CD4-positive, alpha-beta T cell treated with Interleukin-4 for 4 hours (primary cell): Measurements from ENCODE around the gene GALNT7.
"Not testable (repeated sequence)": the region's sequence is repeated elsewhere in the genome, so short reads cannot be mapped to it uniquely, and the experiment has no call there.

Experiments
- DNase-seq: peaks from one replicate; pipeline ENCODE4 v3.0.0-alpha.2; 2020

The GALNT7 gene

DNA sequence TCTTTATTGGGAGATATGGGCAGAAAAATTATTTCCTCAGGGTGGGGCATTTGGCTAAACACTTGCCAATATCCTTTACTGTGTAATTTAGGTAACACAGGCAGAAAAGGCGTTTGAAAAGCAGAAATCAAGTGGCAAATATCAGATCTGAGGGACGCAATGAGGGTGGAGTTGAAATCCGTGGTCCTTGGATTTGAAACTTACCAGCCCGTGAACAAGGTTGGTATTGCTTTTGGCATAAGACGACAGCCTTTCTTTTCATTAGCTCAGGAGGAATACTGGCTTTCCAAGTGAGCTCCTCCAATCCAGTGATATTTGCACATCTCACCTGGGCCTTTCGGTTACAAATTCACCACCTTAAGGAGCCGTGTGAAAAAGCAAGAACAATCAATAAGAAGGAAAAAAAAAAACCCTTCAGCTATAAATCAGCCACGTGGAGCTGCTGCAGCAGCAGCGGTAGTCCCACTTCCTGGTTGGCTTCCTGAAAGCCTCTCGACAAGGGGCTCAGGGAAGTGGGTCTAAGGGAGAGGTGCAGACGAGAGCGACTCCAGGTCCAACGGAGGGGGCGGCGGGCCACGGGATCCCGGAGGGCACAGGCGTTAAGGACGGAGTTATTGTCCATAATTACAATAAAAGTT is 734 bp upstream of the GALNT7 start:
- peak; percentile 23 for DNase-seq

DNA sequence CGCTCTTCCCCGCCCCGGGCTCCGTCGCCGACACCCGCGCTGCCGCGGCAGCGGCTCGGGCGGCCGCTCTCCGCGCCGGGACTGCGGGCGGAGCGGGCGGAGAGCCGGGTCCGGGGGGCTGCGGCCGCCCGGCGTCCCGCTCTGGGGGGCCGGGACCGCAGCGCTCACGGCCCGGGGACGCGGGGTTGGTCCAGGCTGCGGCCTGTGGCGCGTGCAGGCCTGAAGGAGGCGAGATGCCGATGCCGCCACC is 492 bp downstream of the GALNT7 start:
- DNase-seq = no peak

DNA sequence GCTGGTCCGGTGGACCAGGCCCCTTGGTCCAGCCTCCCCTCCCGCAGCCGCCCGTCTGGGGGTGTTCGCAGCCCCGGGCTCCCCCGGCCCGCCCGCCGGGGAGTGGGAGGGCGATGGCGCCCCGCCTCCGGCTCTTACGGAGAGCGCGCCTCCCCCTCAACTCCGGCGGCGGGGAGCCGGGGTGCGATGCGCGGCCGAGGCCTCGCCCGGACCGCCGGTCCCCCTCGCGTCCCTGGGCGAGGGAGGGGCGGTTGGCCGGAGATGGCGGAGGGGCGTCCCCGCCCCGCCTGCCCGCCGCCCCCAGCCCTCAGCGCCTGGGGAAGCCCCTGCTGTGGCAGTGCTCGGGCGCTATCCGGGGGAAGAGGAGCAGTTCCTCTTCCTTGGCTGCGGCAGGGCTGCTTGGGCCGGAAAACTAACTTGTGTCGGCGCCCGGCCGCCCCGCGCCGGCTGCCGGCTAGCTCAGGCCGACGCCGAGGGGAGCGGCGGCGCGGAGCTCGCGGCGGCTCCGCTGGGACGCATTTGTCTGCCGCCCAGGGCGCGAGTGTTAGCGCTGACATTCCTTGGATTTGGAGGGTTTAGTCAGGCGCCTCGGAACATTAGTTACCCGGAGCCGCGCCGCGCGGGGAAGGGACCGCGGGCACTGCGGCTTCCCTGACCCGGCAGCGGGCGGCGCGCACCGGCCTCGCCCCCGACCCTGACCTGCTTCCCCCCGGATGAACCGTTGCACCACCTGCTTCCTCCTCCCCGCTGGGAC is 994 bp downstream of the GALNT7 start:
- peak; percentile 53 for DNase-seq

DNA sequence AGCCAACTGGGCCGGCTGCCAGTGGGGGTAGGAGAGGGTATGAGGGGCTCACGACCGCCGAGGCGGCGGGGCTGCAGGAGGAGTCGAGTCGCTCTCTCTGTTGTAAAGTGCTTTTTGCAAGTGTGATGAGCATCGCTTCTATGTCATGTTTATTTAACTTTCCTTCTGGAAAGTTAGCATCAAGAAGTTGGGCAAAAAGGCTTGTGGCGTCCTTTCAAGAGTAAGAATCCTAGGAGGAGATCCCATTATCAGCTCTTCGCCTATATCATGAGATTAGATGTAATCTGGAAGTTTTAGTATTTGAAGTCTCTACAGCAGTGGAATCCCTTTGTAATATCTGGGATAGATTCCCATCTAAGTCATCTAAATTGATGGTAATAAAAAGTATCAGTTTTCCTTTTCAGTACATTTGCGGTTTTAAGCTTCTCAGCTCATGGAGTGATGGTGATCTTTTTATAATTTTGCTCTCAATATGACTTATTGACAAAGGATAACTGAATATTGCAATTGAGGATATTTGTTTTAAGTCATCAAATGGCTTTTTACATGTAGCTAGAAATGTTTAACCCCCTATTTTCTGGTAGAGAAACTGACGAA is 1.7 kb downstream of the GALNT7 start:
- DNase-seq = no peak

DNA sequence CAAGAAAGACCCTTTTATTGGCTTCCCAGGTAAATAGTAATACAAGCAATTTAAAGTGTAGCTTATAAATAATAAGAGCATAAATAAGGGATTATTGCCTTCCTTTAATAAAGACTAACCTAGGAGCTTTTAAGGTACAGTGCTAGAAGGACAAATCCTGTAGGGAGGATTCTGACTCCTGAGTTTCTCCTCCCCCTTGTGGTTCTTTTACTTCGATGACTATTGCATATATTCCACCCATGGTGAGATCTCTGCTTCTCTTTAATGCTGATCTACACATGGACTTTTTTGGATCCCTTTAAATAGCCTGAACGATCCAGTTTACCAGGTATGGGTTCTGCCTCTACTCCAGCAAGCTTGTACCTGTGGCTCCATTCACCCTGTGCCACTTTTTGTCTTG is 2.5 kb downstream of the GALNT7 start:
- DNase-seq = no peak

DNA sequence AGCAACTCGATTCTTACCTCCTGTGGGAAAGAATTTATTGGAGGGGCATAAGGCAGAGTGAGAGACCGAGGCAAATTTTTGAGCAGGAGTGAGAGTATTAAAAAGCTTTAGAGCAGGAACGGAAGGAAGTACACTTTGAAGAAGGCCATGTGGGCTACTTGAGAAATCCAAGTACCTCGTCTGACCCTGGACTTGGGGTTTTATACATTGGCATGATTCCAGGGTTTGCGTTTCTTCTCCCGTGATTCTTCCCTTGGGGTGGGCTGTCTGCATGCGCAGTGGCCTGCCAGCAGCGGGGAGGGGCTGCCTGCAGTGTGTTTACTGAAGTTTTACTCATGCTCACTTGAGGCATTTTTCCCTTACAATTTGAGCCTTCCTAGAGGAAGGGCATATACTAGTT is 3.4 kb downstream of the GALNT7 start:
- DNase-seq = no peak

DNA sequence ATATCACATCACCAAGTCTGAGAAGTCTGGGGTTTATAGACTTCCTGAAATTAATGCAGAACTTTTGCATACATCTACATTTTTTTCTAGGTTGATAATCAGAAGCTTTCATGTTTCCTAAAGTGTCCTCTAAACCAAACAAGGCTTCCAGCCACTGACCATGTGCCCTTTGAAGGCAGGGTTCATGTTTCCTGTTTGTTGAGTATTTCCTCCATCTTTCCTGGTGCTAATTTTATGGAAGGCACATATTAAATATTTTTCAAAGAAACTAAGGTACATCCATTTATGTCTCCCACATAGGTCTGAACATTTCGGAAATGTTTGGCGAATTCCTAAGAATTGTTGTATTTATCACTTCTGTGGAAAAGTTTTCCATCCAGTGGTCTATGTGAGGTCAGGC is 5.6 kb downstream of the GALNT7 start:
- DNase-seq = no peak

DNA sequence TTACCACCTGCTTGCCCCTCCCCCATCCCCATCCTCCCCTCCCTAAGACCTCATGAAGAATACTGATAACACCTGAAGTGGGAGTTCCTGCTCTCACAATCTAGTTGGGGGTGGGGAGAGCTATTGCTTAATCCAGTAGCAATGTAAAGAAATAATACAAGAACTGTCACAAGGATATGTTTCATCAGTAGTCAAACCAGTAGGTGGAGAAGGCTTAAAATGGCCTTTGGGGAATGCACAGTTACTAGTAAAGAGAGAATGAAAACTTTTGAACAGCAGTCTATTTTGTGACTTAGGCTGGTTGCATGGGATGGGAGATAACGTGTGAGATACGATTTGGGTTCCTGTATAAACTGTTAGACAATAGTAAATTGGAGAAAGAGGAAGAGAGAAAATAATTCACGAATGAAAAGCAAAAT is 6.0 kb downstream of the GALNT7 start:
- no peak for DNase-seq

DNA sequence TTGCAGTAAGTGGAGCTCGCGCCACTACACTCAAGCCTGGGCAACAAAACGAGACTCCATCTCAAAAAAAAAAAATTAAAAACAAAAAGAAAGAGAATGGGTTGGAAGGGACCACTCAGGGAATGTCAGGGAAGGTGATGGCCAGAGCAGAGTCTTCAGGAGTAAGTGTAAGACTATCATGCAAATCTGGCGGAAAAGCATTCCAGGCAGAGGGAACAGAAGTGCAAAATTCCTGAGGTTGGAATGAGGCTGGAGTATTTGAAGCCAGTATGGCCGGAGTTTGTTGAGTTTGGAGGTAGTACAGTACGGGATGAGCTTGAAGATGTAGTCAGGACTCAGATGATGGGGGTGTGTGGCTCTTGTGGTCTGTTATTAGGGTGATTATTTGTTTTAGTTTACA is 7.4 kb downstream of the GALNT7 start:
- no peak for DNase-seq

DNA sequence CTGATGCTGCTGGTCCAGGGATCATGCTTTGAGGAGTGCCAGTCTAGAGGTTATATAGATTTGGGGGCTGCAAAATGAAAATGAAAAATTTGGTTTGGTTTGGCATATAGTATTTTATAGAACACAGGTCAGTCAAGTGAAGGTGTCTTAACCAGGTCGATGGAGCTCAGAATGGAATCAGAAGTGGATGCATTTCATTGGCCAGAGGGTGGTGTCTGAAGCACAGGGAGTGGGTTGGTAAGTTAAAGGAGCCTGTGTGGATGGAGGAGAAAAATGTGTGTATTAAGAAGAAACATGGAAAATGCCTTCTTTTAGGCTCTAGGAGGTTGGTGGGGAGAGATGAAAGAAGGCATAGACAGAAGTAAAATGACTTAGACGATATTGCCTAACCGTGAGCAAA is 8.6 kb downstream of the GALNT7 start:
- no peak for DNase-seq

DNA sequence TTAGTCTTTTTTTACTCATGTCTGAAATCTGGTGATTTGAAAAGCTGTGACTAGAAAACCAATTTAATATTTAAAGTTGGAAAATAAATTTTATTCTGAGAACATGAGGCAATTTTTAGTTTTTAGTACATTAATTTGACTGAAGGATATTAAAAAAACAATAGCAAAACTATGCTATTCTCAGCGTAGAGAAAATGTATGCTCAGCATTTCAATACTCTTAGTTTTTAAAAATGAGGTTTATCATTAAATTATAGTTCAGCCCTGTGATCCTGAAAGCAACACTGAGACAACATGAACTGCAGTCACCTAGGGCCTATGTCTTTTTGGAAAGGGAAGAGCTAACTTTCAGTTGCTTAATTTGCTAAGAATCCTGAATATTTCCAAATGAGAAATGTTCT is 9.5 kb downstream of the GALNT7 start:
- DNase-seq = no peak

DNA sequence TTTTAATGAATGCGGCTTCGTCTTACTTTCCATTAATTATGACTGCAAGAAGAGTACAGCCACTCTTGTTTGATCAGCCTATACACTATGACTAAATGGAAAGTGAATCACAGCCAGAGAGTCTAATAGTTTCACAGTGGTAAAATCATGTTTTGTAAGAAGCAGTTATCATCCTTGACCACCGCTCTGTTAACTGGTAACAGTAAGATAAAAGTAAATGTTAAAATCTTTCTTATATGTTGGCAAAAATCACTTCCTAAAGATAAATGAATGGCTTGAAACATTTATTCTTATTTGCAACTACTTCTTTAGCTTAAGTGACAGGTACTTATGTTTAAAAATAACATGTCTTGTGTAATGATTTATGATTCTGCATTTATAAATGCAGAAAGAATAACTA is 13.2 kb downstream of the GALNT7 start:
- no peak for DNase-seq

DNA sequence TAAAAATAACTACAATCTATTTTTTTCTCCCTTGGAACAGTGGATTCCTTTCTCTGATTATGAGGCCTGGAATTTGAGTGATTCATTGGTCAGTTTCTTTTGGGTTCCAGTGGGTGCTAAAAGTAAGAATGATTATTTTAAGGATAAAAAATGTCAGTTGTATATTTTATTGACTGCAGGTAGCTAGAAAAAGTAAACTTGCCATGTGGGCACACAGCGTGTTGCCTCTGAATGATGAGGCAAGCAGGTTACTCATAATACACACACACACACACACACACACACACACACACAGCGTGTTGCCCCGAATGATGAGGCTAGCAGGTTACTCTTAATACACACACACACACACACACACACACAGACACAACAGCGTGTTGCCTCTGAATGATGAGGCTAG is 13.8 kb downstream of the GALNT7 start:
- DNase-seq = no peak

DNA sequence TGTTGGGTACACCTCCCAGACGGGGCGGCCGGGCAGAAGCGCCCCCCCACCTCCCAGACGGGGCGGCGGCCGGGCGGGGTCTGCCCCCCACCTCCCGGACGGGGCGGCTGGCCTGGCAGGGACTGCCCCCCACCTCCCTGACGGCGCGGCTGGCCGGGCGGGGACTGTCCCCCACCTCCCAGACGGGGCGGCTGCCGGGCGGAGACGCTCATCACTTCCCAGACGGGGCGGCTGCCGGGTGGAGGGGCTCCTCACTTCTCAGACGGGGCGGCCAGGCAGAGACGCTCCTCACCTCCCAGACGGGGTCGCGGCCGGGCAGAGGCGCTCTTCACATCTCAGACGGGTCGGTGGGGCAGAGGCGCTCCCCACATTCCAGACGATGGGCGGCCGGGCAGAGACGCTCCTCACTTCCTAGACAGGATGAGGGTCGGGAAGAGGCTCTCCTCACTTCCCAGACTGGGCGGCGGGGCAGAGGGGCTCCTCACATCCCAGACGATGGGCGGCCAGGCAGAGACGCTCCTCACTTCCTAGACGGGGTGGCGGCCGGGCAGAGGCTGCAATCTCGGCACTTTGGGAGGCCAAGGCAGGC is 15.1 kb downstream of the GALNT7 start:
- not testable (repeated sequence) for DNase-seq

DNA sequence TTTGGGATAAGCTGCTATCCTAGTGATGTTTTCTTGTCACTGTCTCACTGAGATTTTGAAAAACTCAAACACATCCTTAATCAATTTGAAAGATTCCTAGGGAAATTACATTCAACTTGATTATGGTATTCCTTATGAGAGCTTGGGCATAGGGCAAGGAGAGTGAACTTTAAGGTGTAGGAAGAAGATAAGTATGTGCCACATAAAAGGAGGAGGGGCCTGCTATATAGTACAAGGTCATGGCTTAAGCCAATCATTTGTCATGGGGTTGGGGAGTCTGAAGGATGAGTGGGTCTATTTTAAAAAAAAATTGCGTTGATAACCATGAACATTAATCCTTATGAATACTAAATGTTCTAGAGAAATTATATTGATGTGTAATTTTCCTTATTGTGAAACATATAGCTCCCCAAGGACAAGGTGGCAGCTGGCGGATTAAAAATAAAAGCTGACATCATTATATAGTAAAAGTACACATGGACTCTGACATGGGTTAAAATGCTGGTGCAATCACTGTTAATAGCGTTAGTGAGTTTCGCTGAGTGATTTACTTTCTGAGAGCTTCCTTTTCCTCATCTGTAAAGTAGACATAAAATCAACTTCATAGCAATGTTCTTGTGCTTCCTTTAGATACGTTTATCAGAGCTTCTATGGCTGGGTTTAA is 17.4 kb downstream of the GALNT7 start:
- no peak for DNase-seq

DNA sequence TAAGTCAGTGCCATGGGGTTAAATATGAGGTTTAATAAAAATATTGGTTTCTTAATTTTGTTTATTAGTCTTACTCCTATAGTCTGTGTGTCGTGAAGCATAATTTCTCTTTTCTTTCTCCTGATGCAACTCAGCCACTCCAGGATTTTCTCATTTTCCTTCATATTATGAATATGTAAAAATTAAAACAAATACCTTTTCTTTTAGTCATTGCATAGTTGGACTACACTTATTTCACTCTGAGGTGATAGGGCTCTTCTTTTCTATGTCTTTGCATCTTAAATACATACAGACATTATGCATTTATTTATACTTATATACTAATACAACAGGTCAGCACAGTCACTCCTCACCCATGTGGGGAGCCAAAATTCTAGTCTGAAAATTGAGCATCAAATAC is 19.1 kb downstream of the GALNT7 start:
- no peak for DNase-seq

DNA sequence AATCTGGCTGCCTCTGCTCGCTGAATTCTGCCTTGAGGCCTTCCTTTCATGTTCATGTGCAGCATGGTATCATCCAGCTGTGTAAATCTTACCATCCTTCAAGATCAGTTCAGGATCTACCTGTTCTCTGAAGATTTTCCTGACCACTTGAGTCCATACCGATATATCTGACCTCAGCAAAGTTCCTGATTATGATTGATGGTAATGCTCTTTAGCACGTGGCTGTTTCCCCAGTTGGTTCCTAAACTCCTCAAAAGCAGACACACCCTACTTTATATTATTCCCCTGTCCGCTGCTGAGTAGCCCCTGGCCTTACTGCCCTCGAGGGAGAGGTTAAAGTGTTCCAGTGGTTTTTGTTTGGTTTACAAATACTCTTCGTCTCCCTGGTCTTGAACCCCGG is 20.0 kb downstream of the GALNT7 start:
- no peak for DNase-seq

DNA sequence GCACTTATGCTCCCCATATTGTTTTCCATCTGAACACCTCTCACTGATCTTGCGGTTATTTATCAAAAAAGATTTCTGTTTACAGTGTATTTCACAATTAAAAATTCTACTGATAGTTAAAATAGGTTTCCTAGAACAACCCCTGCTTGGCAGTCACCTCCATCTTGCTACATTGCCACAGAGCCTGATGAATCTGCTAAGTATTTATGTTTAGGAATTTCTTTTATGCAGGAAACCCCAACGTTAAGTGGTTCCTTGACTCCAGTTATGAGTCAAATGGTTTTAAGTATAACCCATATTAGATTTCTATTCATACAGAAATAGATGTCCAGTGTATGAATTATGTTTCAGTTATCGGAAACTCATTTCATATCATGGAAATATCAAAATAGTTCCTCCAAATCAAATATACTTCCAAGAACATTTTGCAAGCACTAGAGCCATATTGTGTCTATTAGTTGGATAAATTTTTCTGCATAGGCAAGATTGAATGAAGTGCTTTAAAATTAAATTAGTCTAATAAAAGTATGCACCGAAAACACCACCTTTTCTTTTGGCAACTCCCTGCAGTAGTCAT is 20.6 kb downstream of the GALNT7 start:
- DNase-seq = no peak

DNA sequence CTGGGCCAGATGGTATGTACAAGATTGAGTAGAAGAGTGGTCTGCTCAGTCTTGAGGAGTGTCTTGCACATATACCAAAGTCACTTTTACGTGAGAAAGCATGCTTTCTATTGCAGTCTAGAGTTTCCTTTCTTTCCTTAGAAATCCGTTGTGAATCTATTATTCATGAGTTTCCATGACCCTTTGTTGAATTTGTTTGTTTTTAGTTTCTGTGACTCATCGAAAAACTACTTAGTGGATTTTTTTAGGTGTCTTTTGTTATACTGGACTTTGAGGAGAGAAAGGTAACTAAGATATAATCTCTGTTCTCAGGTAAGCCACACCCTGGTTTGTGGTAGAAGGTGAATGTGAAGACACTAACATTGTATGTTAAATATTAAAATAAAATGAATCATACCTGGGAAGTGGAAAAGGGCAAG is 23.0 kb downstream of the GALNT7 start:
- DNase-seq = peak; percentile 44

DNA sequence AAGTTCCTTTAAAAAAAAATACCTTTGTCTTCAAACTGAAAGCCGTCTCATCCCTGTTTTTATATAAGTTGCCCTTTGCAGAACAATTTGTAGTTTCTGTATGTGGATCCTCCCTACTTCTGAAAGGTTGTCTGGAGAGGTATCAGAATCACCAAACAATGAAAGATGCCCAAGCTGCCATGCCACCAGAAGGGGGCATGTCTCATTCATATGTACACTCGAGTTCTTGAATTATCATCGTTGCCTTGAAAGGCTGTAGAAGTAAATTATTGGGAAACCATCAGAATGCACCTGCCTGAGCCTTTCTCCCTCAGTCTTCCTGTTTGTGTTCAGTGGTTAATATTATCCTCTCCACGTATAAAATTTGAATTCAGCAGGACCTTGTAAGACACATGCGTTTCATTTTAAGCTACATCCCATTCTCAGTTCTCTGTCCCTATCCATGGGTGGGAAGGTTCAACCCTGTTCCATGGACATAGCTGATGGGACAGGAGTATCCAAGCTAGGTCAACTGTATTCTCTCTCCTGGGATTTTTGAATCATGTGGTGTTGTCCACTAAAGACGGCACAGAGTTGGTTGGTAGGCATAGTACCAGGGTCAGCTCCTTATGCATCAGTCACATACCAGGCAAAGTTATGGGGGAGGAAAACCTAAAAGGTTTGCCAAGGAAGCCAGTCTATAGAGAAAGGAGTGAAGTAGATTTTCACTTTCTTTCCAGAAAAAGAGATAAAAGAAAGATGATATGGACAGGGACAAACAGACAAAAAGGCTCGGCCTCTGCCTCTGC is 24.0 kb downstream of the GALNT7 start:
- no peak for DNase-seq

DNA sequence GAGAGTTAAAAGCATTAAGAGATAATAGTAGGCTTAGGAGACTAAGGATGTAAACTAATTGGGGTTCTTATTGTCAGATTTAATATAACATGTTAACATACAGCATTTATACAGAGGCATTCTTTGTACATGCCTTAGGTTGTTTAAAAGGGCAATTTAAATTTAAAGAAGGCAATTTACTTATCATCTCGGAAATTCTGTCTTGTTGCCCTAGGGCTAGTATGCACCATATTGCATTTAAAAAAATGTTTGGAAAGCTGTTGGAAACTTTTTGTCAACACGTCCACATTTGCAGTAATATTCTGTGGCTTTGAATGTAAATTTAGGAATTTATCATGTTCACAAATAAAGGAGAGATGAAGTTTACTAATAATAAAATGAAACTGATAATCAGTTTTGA is 25.5 kb downstream of the GALNT7 start:
- DNase-seq = no peak

DNA sequence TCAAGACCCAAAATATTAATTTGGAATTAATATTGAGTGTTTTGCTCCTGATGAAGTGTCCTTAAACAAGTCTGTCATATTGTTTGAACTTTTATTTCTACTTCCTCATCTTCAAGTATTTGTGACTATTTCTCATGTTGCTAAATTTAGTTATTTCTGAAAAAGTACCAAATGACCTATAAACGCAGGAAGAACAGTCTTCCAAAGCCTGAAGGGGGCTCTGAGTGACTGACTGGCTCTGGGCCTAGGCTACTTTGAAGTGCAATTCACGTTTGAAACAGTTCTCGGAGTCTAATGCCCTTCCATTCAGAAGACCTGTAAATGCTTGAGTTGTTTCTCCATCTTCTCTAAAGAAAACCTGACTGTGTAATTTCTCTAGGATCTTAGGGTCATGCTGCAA is 26.5 kb downstream of the GALNT7 start:
- DNase-seq = no peak

DNA sequence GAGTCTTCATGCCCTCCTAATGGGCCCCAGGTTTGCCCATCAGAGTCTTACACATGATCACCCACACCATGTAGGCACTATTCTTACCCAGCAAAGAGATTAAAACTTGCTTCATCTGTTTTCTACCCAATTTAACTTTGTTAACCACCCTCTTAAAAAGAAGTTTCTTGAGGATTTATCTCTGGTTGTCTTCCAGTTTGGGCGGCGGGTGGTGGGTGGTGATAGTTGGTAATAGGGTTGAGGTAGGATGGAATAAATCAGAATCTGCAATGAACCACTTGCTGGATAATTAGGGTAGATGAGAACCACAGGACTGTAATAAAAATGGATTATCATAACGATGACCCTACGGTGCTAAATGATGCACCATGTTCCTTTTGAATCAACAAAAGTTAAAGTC is 30.9 kb downstream of the GALNT7 start:
- DNase-seq = no peak
